OCI-LY1 (cell line): ENCODE data around the gene TK2.

Experiments used
- H2AFZ ChIP-seq: fragments of 200-600 bp; sonication (generic), shearing (Covaris generic); 2 replicates; pipeline ENCODE4 v1.6.0; 2014; ENCODE audit warnings: antibody characterized with exemption, mild to moderate bottlenecking, low read length
- H3F3A ChIP-seq: fragments of 200-600 bp; sonication (generic), shearing (Covaris generic); 2 replicates; pipeline ENCODE4 v1.6.0; 2014; ENCODE audit warnings: mild to moderate bottlenecking, antibody characterized with exemption, low read length, moderate library complexity; ENCODE audit not compliant: insufficient read depth
- H3K27ac ChIP-seq: fragments of 200-600 bp; sonication (generic); 2 replicates; pipeline ENCODE4 v1.5.1; 2014; ENCODE audit warnings: low read length, mixed run types, mild to moderate bottlenecking, low read depth; ENCODE audit not compliant: poor library complexity, severe bottlenecking
- H3K27me3 ChIP-seq: fragments of 200-600 bp; sonication (generic); 2 replicates; pipeline ENCODE4 v1.6.0; 2014; ENCODE audit warnings: antibody characterized with exemption, mild to moderate bottlenecking, low read length, moderate library complexity; ENCODE audit not compliant: insufficient read depth
- H3K36me3 ChIP-seq: fragments of 200-600 bp; sonication (generic); 2 replicates; pipeline ENCODE4 v1.6.1; 2014; ENCODE audit warnings: mild to moderate bottlenecking, antibody characterized with exemption, low read length, moderate library complexity, mixed read lengths; ENCODE audit not compliant: insufficient read depth
- H3K4me1 ChIP-seq: fragments of 200-600 bp; sonication (generic); 2 replicates; pipeline ENCODE4 v1.5.1; 2014; ENCODE audit warnings: mild to moderate bottlenecking, low read length, moderate library complexity; ENCODE audit not compliant: insufficient read depth, severe bottlenecking
- H3K4me2 ChIP-seq: fragments of 200-600 bp; sonication (generic), shearing (Covaris generic); 2 replicates; pipeline ENCODE4 v1.6.1; 2014; ENCODE audit warnings: low read length
- H3K4me3 ChIP-seq: fragments of 200-600 bp; sonication (generic); 2 replicates; pipeline ENCODE4 v1.5.1; 2014; ENCODE audit warnings: low read length, low read depth, mild to moderate bottlenecking, mixed read lengths; ENCODE audit not compliant: poor library complexity, severe bottlenecking
- H3K79me2 ChIP-seq: fragments of 200-600 bp; shearing (Covaris generic); 2 replicates; pipeline ENCODE4 v1.6.1; 2016; ENCODE audit warnings: mixed run types, low read length, mixed read lengths; ENCODE audit not compliant: insufficient read depth
- H3K9ac ChIP-seq: fragments of 200-600 bp; sonication (generic), shearing (Covaris generic); 2 replicates; pipeline ENCODE4 v1.6.1; 2014; ENCODE audit warnings: mild to moderate bottlenecking, low read length, mixed read lengths
- H3K9me2 ChIP-seq: fragments of 200-600 bp; sonication (generic), shearing (Covaris generic); 2 replicates; pipeline ENCODE4 v1.6.1; 2014; ENCODE audit warnings: low read depth, mild to moderate bottlenecking, low read length, mixed read lengths
- H3K9me3 ChIP-seq: fragments of 200-600 bp; shearing (Covaris generic); 2 replicates; pipeline ENCODE4 v1.6.1; 2014; ENCODE audit warnings: low read length, mixed read lengths
- H4K20me1 ChIP-seq: fragments of 200-600 bp; sonication (generic), shearing (Covaris generic); 2 replicates; pipeline ENCODE4 v1.6.0; 2016; ENCODE audit warnings: mild to moderate bottlenecking, low read length; ENCODE audit not compliant: insufficient read depth
- CTCF ChIP-seq: fragments of 200-600 bp; sonication (generic), shearing (Covaris generic); IDR thresholded peaks from 2 replicates; pipeline ENCODE4 v1.5.1; 2017; ENCODE audit warnings: mild to moderate bottlenecking, antibody characterized with exemption, low read length, moderate library complexity, mixed read lengths
- EZH2 ChIP-seq: fragments of 200-600 bp; sonication (generic), shearing (Covaris generic); IDR thresholded peaks from 2 replicates; pipeline ENCODE4 v1.8.0; 2017; ENCODE audit warnings: borderline replicate concordance, mixed run types, mild to moderate bottlenecking, antibody characterized with exemption, low read length, moderate library complexity, mixed read lengths

The TK2 gene

GRCh38 chr16:66486773-66487579 lies 62.9 kb downstream of the TK2 start:
- H3K4me1 ChIP-seq: no peaks in the 10 kb centered on the region
- H3F3A ChIP-seq: no peaks in the 10 kb centered on the region
- TF ChIP-seq CTCF (no peak), EZH2 (no peak)
- H3K4me2 ChIP-seq: no peak overlapping the region
- no peak overlapping the region for H3K27ac ChIP-seq
- H3K79me2 ChIP-seq: no peaks in the 10 kb centered on the region
- no peaks in the 10 kb centered on the region for H3K27me3 ChIP-seq
- H3K9me2 ChIP-seq: no peaks in the 10 kb centered on the region
- H2AFZ ChIP-seq: no peak overlapping the region
- no peaks in the 10 kb centered on the region for H3K36me3 ChIP-seq
- no peaks in the 10 kb centered on the region for H3K9me3 ChIP-seq
- no peak overlapping the region for H3K4me3 ChIP-seq
- H3K9ac ChIP-seq: no peak overlapping the region
- H4K20me1 ChIP-seq: no peaks in the 10 kb centered on the region

GRCh38 chr16:66486199-66486772 lies 63.6 kb downstream of the TK2 start:
- no peaks in the 10 kb centered on the region for H3K36me3 ChIP-seq
- no peak overlapping the region for H3K4me2 ChIP-seq
- H3K27ac ChIP-seq: no peak overlapping the region
- TF ChIP-seq EZH2 (no peak), CTCF (no peak)
- H3F3A ChIP-seq: no peaks in the 10 kb centered on the region
- H3K9me3 ChIP-seq: no peaks in the 10 kb centered on the region
- no peaks in the 10 kb centered on the region for H4K20me1 ChIP-seq
- H3K9ac ChIP-seq: no peak overlapping the region
- no peaks in the 10 kb centered on the region for H3K79me2 ChIP-seq
- H3K27me3 ChIP-seq: no peaks in the 10 kb centered on the region
- no peaks in the 10 kb centered on the region for H3K9me2 ChIP-seq
- H2AFZ ChIP-seq: no peak overlapping the region
- H3K4me1 ChIP-seq: no peaks in the 10 kb centered on the region
- no peak overlapping the region for H3K4me3 ChIP-seq

- Histone ChIP-seq H3K9ac (no peak overlapping the region), H3K4me3 (no peak overlapping the region), H3K79me2 (no peaks in the 10 kb centered on the region), H3K9me2 (no peaks in the 10 kb centered on the region), H2AFZ (no peak overlapping the region), H3K36me3 (no peaks in the 10 kb centered on the region), H3K27ac (no peak overlapping the region), H3K27me3 (no peaks in the 10 kb centered on the region), H3F3A (no peaks in the 10 kb centered on the region), H4K20me1 (no peaks in the 10 kb centered on the region), H3K4me1 (no peaks in the 10 kb centered on the region), H3K9me3 (no peaks in the 10 kb centered on the region), H3K4me2 (no peak overlapping the region)
- TF ChIP-seq CTCF (no peak), EZH2 (no peak)
Measured at GRCh38 chr16:66485376-66485775, 64.5 kb downstream of the TK2 start.
